KOPT-K1 (cell line): ENCODE data around the gene CDC7.

Source experiments
- H3K27ac ChIP-seq: fragments of 200-600 bp; sonication (generic); 2 replicates; pipeline ENCODE4 v1.5.1; 2016; ENCODE audit warnings: antibody characterized with exemption, mild to moderate bottlenecking, low read depth, low read length; ENCODE audit not compliant: poor library complexity, severe bottlenecking
- H3K36me3 ChIP-seq: fragments of 200-600 bp; sonication (generic); 2 replicates; pipeline ENCODE4 v1.5.1; 2017; ENCODE audit warnings: antibody characterized with exemption, mild to moderate bottlenecking, low read length, moderate library complexity; ENCODE audit not compliant: insufficient read depth
- H3K9me3 ChIP-seq: fragments of 200-600 bp; sonication (generic); 2 replicates; pipeline ENCODE4 v1.5.1; 2017; ENCODE audit warnings: antibody characterized with exemption, low read length, mild to moderate bottlenecking; ENCODE audit not compliant: insufficient read depth, poor library complexity, severe bottlenecking

Gene CDC7

DNA sequence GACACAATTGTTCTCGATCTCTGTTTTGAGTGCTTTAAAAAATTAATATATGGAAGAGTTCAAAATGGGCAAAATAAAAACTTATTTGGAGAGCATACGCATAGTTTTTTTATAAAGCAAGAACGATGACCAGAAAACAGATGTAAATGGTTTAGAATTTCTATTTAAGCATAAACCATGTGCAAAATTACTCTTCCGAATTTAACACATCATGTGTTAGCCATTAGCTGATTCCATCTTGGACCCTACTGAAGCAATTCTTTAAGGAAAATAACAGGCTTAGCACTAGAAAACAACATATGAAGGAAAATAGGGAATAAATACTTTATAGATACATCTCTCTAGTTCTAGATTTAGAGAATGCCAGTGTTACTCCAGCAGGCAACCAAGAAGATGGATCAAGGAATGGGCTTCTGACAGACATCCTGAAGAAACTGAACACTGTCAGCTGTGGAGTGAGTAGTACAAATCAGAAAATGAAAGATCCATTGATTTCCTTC is 26.7 kb downstream of the CDC7 start:
- Histone ChIP-seq H3K9me3 (no peaks in the 10 kb centered on the region), H3K27ac (no peak overlapping the region), H3K36me3 (peaks cover 79% of the 10 kb centered on the region)

DNA sequence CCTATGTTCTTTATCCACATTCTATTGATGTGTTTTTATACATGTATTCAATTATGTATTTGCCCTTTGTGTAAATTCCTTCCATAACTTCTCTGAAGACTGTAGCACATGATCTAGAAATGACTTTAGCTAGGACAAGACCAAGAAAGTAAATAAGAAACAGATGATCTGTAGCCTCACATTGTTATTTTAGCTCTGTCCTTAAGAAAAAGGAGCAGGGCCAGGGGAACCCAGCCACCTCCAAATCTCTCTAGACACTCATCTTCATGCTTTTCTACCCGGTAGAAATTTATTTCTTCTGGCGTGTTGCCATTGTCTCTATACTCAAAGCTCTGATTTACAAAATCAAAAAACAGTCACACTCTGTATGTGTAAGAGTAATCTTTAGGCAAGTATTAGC is 27.1 kb downstream of the CDC7 start:
- Histone ChIP-seq H3K36me3 (peaks cover 83% of the 10 kb centered on the region), H3K27ac (no peak overlapping the region), H3K9me3 (no peaks in the 10 kb centered on the region)

DNA sequence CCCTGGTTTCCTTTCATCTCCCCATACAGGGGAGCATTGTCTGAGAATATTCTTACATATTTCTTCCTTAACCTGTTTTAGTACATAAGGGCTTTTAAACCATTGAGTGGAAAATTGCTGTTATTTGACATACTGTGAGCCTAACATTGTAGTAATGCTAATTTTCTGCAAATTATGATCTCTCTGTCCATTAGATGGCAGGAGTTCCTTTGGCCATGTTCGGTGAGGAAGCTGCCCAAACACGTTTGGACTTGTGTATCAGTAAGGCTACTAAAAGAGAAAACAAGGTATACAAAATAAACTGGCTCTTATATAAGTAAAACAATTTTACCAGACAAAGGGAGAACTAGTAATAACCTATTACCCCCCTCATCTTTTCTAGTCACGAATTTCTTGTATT is 29.2 kb downstream of the CDC7 start:
- Histone ChIP-seq H3K9me3 (no peaks in the 10 kb centered on the region), H3K36me3 (peaks cover 67% of the 10 kb centered on the region), H3K27ac (no peak overlapping the region)

DNA sequence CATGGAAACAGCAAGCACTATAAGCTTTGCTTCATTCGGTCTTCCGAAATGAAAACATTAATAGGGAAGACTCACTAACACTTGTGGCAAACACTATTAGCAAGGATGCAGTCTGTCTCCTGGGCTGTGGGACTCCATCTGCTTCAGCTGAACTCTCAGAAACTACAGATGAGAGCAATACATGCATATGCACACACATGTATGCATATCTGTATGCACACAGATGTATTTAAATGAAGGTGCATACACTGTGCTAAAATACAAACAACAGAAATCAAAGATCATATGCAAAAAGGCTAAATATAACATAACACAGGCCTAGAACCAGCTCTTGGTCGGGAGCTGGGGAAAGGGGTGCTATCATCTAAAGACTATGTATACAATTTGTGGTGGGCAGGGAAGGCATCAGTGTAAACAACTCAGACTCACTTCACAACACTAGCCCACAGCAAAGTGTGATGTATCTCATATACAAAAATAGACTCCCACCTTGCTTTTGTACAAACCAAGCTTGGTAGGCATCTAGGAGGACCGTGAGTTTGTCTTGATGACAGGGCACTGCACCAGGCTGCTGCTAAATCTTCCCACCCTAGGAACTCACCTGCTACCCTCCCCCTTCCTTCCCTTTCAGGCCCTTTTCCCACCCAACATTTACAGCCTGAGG is 32.8 kb downstream of the CDC7 start:
- Histone ChIP-seq H3K9me3 (no peaks in the 10 kb centered on the region), H3K36me3 (peaks cover 32% of the 10 kb centered on the region), H3K27ac (no peak overlapping the region)

DNA sequence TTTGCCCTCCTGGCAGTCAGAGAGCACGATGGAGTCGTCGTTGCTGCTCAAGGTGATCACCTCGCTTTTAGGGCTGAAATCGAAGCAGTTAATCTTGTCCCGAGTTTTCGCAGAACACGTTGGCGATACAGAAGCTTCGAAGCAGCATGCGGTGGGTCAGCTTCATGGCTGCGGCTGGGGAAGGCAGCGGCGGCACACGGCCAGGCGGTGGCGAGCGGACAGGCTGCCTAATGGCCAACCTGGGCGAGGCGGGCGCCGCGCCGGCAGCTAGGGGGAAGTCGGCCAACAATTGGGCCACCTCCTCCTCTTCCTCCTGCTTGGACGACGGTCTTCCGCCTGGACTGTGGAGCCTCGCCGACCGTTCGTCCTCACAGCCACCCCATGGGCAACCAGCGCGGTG is 34.8 kb downstream of the CDC7 start:
- Histone ChIP-seq H3K36me3 (peaks cover 24% of the 10 kb centered on the region; the same call in 1 of the 2 replicates), H3K27ac (no peak overlapping the region), H3K9me3 (no peaks in the 10 kb centered on the region)

DNA sequence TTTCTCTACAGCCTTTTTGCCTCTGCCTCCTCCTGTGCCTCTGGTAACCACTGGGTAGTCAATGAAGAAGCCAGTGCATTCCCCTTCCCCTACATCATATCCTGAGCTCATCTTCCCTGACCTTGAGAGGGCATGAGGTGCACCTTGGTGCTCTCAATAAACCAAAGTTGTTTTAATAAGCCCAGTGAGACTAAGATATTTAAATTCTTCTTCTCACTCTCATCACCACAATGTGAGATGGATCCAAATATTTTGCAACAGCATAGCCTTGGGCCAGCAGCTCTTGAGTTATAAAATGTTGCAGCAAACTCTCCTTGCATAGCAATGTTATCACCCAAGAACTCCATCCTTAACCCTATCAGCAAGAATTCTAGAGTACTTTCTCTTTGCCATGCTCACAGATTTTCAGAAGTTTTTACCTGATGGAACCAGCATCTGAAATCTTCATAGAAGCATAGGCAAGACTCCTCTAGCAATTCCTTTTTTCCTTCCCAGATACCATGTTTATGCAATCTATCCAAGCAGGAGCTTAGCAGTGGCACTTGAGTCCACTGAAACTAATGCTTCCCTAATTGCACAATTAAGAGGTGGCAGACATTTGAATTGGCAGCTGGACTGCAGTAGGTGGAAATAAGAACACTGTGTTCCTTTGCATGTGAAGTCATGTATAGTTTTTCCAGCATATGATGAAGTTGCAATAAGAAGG is 36.8 kb downstream of the CDC7 start:
- H3K36me3 ChIP-seq, result peaks cover 9% of the 10 kb centered on the region; the same call in 1 of the 2 replicates
- H3K9me3 ChIP-seq, result no peaks in the 10 kb centered on the region
- H3K27ac ChIP-seq, result no peak overlapping the region

DNA sequence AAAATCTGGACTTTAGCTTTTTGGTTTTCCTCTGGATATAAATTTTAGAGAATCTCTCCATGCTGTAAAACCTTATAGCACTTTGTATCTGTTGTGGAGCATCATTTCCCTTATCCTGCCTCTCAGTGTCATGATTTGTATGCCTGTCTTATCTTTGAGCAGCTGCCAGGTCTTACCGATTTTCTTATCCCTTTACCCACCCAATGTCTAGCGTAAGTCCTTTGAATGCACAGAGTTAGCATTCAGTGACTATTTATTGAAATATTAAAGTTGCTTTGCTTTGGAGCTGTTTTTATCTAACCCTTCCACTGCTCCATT is 37.3 kb downstream of the CDC7 start:
- Histone ChIP-seq H3K9me3 (no peaks in the 10 kb centered on the region), H3K27ac (no peak overlapping the region), H3K36me3 (peaks cover 4% of the 10 kb centered on the region; the same call in 1 of the 2 replicates)

DNA sequence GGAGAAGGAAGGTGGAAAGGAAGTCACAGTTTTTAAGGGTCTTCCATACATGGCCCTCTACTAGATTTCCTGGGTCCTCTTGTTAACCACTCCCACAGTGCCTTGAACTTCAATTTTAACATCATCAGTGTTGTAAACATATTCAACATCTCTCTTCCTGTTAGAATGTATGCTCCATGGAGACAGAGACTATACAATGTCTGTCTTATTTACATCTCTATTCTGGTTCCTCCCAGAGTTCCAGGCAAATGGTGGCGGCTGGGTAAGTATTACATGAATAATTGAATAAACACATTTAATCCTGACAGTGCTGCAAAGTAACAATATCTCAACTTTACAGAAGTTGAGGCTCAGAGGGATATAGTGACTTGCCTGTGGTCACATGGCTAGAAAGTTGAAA is 40.3 kb downstream of the CDC7 start:
- H3K9me3 ChIP-seq, result no peaks in the 10 kb centered on the region
- H3K36me3 ChIP-seq, result no peaks in the 10 kb centered on the region
- no peak overlapping the region for H3K27ac ChIP-seq

DNA sequence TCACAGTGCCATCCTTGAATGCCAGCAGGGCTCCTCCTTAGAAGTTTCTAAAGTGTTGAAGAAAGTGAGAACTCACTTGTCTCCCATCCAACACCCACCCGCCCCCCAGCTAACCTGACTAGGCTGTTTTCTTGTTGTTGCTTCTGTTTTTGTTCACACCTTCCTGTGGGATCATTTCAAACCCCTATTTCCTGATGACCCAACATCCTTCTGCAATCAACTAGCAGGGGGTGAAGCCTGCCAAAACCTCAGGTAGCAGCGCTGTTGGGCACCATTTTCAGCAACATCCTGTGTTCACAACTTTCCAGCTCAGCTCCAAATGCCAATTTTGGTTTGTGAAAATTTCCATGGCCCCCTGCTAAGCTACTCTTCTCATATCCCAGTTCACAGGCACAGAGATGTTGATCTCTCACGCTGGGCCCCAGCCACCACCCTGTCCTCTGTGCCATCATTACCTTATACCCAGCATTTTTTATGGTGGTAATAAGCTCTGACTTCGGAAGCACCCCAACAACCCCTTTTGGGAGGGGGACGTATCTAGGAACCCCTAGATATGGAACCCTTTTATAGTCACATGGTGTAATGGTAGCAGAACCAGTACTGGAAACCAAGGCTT is 41.4 kb downstream of the CDC7 start:
- no peaks in the 10 kb centered on the region for H3K9me3 ChIP-seq
- H3K27ac ChIP-seq, result no peak overlapping the region
- no peaks in the 10 kb centered on the region for H3K36me3 ChIP-seq

DNA sequence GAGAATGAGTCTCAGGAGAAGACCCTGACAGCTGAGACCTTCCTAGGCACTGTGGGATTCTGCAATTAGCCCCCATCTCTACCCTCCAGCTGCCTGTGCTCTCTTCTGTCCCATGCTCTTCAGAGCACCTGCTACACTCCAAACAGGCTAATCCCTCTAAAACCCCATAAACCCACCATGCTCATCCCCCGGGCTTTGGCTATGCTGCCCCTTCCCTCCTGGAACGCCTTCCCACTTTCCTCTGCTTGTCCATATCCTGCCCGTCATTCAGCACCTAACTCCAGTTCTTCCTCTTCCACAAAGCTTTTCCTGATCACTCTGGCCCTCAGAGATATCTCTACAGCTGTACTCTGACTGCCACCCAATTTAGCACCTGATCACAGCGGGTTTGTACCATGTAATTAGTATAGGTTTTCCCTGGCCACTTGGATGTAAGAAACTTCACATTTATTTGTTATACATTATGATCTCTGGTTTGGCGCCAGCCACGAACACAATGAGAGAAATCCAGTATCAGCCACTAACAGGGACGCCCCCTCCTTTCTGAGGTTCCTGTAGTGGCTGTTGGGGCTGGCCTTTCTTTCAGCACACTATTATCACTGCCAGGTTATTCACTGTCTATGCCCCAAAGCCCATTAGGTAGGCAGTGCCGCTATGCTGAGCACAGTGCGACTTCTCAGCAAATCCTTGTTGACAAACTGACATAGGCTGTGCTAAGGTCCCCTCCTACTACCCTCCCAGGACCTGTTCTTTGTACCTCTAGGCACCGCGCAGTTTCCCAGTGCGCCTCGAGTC is 45.1 kb downstream of the CDC7 start:
- Histone ChIP-seq H3K36me3 (no peaks in the 10 kb centered on the region), H3K27ac (no peak overlapping the region), H3K9me3 (no peaks in the 10 kb centered on the region)

DNA sequence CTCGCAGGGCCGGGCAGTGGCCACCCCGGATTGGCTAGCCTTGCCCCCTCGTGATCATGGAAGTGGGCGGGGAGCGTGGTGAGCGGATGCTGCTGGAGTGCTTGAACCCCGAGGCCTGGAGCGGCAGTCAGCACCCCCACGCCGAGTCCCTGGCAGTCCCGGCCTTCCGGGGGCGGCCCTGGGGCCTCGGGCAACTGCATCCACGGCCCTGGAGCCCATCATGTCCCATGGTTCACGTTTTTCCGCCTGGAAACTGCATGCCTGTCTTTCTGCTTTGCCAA is 45.6 kb downstream of the CDC7 start:
- Histone ChIP-seq H3K27ac (no peak overlapping the region), H3K9me3 (no peaks in the 10 kb centered on the region), H3K36me3 (no peaks in the 10 kb centered on the region)

DNA sequence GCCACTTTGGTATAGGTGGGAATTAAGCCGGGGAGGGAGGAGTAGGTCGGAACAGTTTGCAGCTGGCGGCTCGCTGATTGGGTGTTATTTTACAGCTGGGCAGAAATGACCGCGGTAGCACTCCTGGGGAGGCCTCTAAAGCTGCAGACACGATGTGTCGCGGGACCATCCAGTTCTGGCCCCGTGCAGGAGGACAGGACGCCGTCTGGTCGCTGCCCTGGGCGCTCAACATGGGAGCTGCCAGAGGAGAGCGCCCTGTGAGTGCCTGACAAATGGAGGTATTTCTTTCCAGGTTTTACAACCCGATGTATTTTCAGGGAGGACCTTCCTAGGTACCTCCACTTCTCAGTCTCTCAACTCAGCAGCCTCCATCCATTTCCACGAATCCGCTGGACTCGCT is 46.2 kb downstream of the CDC7 start:
- no peaks in the 10 kb centered on the region for H3K9me3 ChIP-seq
- H3K27ac ChIP-seq, result no peak overlapping the region
- no peaks in the 10 kb centered on the region for H3K36me3 ChIP-seq

DNA sequence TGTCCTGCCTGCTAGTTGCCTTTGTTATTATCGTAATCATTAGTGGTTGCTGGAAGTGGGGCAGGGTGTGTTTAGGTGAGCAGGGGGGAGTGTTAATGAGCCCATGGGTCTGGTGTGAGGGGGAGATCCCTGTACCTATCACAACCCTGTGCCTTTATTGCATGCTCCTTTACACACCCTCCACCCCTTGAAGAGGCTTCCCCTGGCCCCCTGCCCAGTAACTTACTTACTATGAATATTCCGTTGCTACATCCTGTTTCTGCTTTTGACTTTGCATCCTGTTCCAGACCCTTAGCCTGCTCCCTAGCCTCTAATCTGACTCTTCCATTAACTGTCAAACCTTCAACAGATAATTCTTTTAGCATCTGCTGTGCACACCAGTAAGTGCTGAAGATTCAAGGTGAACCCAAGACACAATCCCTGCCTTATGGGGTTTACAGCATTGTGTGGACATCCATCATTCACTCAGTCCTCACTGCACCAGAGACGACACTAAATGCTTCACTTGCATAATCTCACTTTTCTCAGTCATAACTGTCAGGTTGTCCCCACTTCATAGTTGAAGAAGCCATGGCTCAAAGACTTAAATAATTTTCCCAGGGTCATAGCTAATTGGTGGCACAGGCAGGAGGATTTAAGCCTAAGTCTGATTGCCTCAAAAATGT is 47.9 kb downstream of the CDC7 start:
- H3K36me3 ChIP-seq, result no peaks in the 10 kb centered on the region
- H3K27ac ChIP-seq, result peak overlapping the region; percentile 29
- no peaks in the 10 kb centered on the region for H3K9me3 ChIP-seq

DNA sequence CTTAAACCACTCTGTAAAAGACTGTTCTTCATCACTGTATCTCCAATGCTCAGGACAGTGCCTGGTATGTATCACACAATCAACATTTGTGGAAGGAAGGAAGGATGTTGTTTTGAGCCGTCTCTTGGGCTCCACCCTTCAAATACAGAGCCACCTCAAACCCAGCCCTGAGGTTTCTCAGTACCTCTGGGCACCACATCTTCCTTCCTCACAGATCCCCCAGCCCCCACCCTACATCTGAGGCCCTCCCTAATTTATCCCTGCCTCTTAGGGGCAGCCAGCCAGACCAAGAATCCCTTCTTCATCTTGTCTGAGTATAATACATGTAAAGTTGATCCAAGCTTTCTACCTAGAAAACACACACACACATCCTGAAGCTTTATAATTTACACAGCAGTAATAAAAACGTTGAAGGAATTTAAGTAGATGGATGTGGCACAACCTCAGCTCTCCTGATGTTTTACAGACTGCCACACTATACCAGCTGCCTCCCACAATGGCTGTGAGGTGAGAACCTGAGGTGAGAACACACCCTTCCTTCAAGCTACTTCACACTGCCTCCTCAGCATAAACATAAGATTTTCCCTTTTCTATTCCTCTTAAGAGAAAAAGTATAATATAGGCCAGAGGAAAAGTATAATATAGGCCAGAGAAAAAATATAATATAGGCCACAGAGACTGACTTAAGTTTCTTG is 48.5 kb downstream of the CDC7 start:
- Histone ChIP-seq H3K36me3 (no peaks in the 10 kb centered on the region), H3K9me3 (no peaks in the 10 kb centered on the region), H3K27ac (peak overlapping the region; percentile 29)
